ENCODE data around the gene POLR3C. TPM values are rescaled to one million over a fixed set of nuclear protein-coding genes. Genes with fewer than 3 reads are reported as not detected.
"Not testable (repeated sequence)": the region's sequence is repeated elsewhere in the genome, so short reads cannot be mapped to it uniquely, and the experiment has no call there.

Gene POLR3C
- total and polyA plus RNA-seq, 2 donors (not counting 1 experiment from before 2014, with no cell fraction given) = 38.3 to 45.1 TPM

DNA sequence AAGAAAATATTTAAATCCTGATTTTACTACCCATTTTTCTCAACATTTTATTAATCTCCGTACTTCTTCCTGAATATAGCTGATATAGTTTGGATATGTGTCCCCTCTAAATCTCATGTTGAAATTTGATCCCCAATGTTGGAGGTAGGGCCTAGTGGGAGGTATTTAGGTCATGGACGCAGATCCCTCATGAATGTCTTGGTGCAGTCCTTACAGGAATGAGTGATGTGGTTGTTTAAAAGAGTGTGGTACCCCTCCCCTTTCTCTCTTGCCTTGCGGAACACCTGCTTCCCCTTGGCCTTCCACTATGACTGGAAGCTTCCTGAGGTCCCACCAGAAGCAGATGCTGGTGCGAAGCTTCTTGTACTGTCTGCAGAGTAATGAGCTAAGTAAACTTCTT lies 17.6 kb upstream of the POLR3C start:
- Histone ChIP-seq H3K9ac (ENCODE audit: insufficient read depth, low read length) (no peak overlapping the region), H3K36me3 (ENCODE audit: control insufficient read depth, insufficient read depth, low read length) (no peaks in the 10 kb centered on the region), H4K20me1 (ENCODE audit: control insufficient read depth, extremely low read depth, insufficient read depth, low read length) (no peaks in the 10 kb centered on the region), H3K27me3 (ENCODE audit: control insufficient read depth, insufficient read depth, low read length) (no peaks in the 10 kb centered on the region), H3K4me3 (replicated peaks in 1 of 4; ENCODE audit: control extremely low read depth in 1 of 4, insufficient read depth in 1 of 4, low read depth in 3 of 4, low read length in 4 of 4) (no peak overlapping the region), H3K79me2 (ENCODE audit: control insufficient read depth, insufficient read depth, low read length) (peaks cover 66% of the 10 kb centered on the region), H3K9me3 (ENCODE audit: control insufficient read depth, insufficient read depth, low read depth, low read length) (no peaks in the 10 kb centered on the region), H3K4me2 (ENCODE audit: extremely low read depth, insufficient read depth, low read length) (no peak overlapping the region), H2AFZ (ENCODE audit: low read length) (no peak overlapping the region), H3K4me1 (ENCODE audit: control insufficient read depth, extremely low read depth, insufficient read depth, low read length) (peaks cover 2% of the 10 kb centered on the region), H3K27ac (ENCODE audit: insufficient read depth, low read length) (no peak overlapping the region)
- DNase-seq (ENCODE audit: low read depth in 2 of 2) = no peak
- TF ChIP-seq, protein P1, sequence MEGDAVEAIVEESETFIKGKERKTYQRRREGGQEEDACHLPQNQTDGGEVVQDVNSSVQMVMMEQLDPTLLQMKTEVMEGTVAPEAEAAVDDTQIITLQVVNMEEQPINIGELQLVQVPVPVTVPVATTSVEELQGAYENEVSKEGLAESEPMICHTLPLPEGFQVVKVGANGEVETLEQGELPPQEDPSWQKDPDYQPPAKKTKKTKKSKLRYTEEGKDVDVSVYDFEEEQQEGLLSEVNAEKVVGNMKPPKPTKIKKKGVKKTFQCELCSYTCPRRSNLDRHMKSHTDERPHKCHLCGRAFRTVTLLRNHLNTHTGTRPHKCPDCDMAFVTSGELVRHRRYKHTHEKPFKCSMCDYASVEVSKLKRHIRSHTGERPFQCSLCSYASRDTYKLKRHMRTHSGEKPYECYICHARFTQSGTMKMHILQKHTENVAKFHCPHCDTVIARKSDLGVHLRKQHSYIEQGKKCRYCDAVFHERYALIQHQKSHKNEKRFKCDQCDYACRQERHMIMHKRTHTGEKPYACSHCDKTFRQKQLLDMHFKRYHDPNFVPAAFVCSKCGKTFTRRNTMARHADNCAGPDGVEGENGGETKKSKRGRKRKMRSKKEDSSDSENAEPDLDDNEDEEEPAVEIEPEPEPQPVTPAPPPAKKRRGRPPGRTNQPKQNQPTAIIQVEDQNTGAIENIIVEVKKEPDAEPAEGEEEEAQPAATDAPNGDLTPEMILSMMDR (conservative IDR thresholded peaks at IDR 0.05 in 1 of 2, IDR thresholded peaks at IDR 0.05 in 1 of 2; ENCODE audit: low read depth in 1 of 2, low read length in 2 of 2) = no peak
- no peak for TF ChIP-seq EZH2 (IDR thresholded peaks at IDR 0.05; ENCODE audit: low read length, missing control alignments)

DNA sequence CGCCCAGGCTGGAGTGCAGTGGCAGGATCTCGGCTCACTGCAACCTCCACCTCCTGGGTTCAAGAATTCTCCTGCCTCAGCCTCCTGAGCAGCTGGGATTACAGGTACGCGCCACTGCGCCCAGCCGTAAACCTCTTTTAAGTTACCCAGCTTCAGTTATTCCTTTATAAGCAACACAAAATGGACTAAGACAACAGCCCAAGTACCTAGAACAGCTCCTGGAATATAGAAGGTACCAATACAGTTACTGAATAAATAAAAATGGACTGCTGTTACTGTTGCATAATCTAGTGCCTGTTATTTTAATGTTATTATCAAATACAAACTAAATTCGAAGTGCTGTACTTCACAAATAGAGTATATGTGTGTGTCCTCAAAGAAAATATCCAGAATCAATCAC lies 17.2 kb upstream of the POLR3C start:
- Histone ChIP-seq H3K27ac (ENCODE audit: insufficient read depth, low read length) (no peak overlapping the region), H3K27me3 (ENCODE audit: control insufficient read depth, insufficient read depth, low read length) (no peaks in the 10 kb centered on the region), H3K79me2 (ENCODE audit: control insufficient read depth, insufficient read depth, low read length) (peaks cover 62% of the 10 kb centered on the region), H3K4me2 (ENCODE audit: extremely low read depth, insufficient read depth, low read length) (no peak overlapping the region), H3K4me1 (ENCODE audit: control insufficient read depth, extremely low read depth, insufficient read depth, low read length) (peaks cover 2% of the 10 kb centered on the region), H3K9ac (ENCODE audit: insufficient read depth, low read length) (no peak overlapping the region), H3K36me3 (ENCODE audit: control insufficient read depth, insufficient read depth, low read length) (no peaks in the 10 kb centered on the region), H2AFZ (ENCODE audit: low read length) (no peak overlapping the region), H3K9me3 (ENCODE audit: control insufficient read depth, insufficient read depth, low read depth, low read length) (no peaks in the 10 kb centered on the region), H3K4me3 (replicated peaks in 1 of 4; ENCODE audit: control extremely low read depth in 1 of 4, insufficient read depth in 1 of 4, low read depth in 3 of 4, low read length in 4 of 4) (no peak overlapping the region), H4K20me1 (ENCODE audit: control insufficient read depth, extremely low read depth, insufficient read depth, low read length) (no peaks in the 10 kb centered on the region)
- DNase-seq (ENCODE audit: low read depth in 2 of 2) = no peak
- no peak for TF ChIP-seq EZH2 (IDR thresholded peaks at IDR 0.05; ENCODE audit: low read length, missing control alignments)
- TF ChIP-seq, protein P1 (conservative IDR thresholded peaks at IDR 0.05 in 1 of 2, IDR thresholded peaks at IDR 0.05 in 1 of 2; ENCODE audit: low read depth in 1 of 2, low read length in 2 of 2) = no peak

DNA sequence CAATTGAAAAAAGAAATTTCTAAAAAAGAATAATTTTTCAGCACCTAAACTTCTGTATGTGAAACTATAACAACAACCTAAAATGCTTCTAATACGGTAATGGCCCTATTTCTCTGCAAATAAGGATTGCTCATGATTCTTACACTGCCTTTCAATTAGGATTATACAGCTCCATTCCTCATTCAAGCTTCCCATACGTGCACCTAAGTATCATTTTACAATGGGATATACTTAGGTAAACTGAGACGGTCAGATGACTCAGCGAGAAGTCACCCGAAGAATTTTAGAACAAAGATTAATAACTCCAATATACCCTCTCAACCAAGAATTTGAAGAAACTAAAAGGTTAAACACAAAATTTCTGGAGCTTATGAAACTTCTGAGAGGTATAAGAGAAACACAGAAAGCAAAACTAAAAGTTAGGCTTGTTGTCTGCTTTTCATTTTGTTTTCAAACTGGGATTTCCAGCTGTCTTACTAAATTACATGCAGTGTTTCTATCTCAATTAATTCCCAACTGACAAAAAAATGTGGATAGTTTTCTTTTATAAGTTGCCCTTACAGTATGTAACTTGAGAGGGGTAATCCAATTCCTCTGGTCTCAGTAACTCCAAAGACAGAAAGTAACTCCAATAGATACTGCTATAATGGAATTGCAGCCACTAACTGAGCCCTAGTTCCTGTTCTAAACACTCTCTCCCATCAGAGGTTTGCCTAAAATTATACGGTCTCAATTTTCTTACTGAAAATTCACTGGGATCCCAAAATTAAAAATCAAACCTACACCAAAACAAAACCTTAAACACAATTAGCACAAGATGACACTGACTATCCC lies 10.8 kb upstream of the POLR3C start:
- H3K4me1 ChIP-seq (ENCODE audit: control insufficient read depth, extremely low read depth, insufficient read depth, low read length); H3K4me3 ChIP-seq (replicated peaks in 1 of 4; ENCODE audit: control extremely low read depth in 1 of 4, insufficient read depth in 1 of 4, low read depth in 3 of 4, low read length in 4 of 4); H3K27ac ChIP-seq (ENCODE audit: insufficient read depth, low read length); H4K20me1 ChIP-seq (ENCODE audit: control insufficient read depth, extremely low read depth, insufficient read depth, low read length); H3K4me2 ChIP-seq (ENCODE audit: extremely low read depth, insufficient read depth, low read length); DNase-seq (ENCODE audit: low read depth in 2 of 2); H3K27me3 ChIP-seq (ENCODE audit: control insufficient read depth, insufficient read depth, low read length); H3K36me3 ChIP-seq (ENCODE audit: control insufficient read depth, insufficient read depth, low read length); H2AFZ ChIP-seq (ENCODE audit: low read length); H3K9ac ChIP-seq (ENCODE audit: insufficient read depth, low read length); H3K9me3 ChIP-seq (ENCODE audit: control insufficient read depth, insufficient read depth, low read depth, low read length): not testable (repeated sequence)
- H3K79me2 ChIP-seq (ENCODE audit: control insufficient read depth, insufficient read depth, low read length) = peaks cover 15% of the 10 kb centered on the region

DNA sequence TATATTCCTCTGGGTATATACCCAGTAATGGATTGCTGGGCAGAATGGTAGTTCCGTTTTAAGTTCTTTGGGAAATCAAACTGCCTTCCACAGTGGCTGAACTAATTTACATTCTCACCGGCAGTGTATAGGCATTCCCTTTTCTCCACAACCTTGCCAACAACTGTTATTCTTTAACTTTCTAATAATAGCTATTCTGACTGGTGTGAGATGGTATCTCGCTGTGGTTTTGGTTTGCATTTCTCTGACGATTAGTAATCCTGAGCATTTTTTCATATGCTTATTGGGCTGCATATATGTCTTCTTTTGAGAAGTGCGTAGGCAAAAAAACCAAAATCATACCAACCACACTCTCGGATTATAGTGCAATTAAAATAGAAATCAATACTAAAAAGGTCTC lies 5.9 kb upstream of the POLR3C start:
- H3K9ac ChIP-seq (ENCODE audit: insufficient read depth, low read length); H3K4me2 ChIP-seq (ENCODE audit: extremely low read depth, insufficient read depth, low read length); H3K27ac ChIP-seq (ENCODE audit: insufficient read depth, low read length); H3K27me3 ChIP-seq (ENCODE audit: control insufficient read depth, insufficient read depth, low read length); H3K79me2 ChIP-seq (ENCODE audit: control insufficient read depth, insufficient read depth, low read length); H3K36me3 ChIP-seq (ENCODE audit: control insufficient read depth, insufficient read depth, low read length); H3K4me3 ChIP-seq (replicated peaks in 1 of 4; ENCODE audit: control extremely low read depth in 1 of 4, insufficient read depth in 1 of 4, low read depth in 3 of 4, low read length in 4 of 4); H3K4me1 ChIP-seq (ENCODE audit: control insufficient read depth, extremely low read depth, insufficient read depth, low read length); H4K20me1 ChIP-seq (ENCODE audit: control insufficient read depth, extremely low read depth, insufficient read depth, low read length); H3K9me3 ChIP-seq (ENCODE audit: control insufficient read depth, insufficient read depth, low read depth, low read length); H2AFZ ChIP-seq (ENCODE audit: low read length): not testable (repeated sequence)
- peak; percentile 69 to 81 for DNase-seq (ENCODE audit: low read depth in 2 of 2)

DNA sequence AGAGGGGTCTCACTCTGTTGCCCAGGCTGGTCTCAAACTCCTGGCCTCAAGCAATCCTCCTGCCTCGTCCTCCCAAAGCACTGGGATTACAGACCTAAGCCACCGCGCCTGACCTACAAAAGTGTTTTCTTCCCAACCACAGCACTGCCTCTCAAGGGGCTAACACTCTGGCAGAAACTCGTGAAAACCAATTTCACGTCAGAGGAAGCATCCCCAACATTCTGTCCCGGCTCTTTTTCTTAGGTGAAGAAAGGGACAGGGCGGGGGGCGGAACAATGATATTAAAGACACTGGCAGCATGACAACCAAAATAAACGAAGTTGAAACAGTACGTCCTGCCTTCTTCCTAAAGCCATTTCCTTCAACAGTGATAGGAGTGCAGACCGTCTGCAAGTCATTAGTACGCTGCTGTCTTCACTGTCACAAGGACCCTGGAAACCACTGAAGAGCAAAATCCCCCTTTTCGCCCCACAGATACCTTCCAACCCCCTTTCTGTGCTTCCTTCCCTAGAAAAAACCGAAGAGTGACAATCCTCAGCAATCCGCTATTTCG lies 1.1 kb upstream of the POLR3C start:
- not testable (repeated sequence) for H3K9ac ChIP-seq (ENCODE audit: insufficient read depth, low read length); DNase-seq (ENCODE audit: low read depth in 2 of 2); H4K20me1 ChIP-seq (ENCODE audit: control insufficient read depth, extremely low read depth, insufficient read depth, low read length); H3K4me1 ChIP-seq (ENCODE audit: control insufficient read depth, extremely low read depth, insufficient read depth, low read length); H3K27ac ChIP-seq (ENCODE audit: insufficient read depth, low read length); H3K36me3 ChIP-seq (ENCODE audit: control insufficient read depth, insufficient read depth, low read length); H3K9me3 ChIP-seq (ENCODE audit: control insufficient read depth, insufficient read depth, low read depth, low read length); H3K27me3 ChIP-seq (ENCODE audit: control insufficient read depth, insufficient read depth, low read length); H3K4me2 ChIP-seq (ENCODE audit: extremely low read depth, insufficient read depth, low read length); H2AFZ ChIP-seq (ENCODE audit: low read length)
- Histone ChIP-seq H3K79me2 (ENCODE audit: control insufficient read depth, insufficient read depth, low read length) (peaks cover 34% of the 10 kb centered on the region), H3K4me3 (replicated peaks in 1 of 4; ENCODE audit: control extremely low read depth in 1 of 4, insufficient read depth in 1 of 4, low read depth in 3 of 4, low read length in 4 of 4) (peak overlapping the region in 3 of 4 experiments; percentile 17 to 48 (median 41))

Measured in fibroblast of lung (primary cell).